OCI-M1 (cell line): Measurements from ENCODE around the gene PLS1.

Experiments used
- DNase-seq: peaks from one replicate; lab custom pipeline; 2025; lab: John Stamatoyannopoulos, UW

PLS1 gene

DNA sequence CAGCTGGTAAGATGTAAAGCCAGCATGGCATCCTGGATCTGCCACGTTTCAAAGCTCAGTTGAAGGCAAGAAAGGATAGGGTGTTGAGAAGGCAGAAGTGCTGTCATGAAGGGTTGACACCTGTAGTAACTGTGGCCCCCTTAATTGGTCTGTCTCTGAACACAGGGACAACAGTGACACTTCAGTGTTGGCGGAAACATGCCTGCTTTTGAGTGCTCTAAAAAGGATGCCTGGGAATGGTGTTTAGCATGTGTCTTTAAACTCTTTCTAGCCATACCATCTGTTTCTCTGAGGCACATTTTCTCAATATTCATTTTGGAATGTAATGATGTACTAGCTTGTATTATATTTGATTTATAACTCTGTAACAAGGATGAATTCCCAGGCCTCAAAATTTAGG, 42.1 kb downstream of the PLS1 start:
- DNase-seq = no peak

DNA sequence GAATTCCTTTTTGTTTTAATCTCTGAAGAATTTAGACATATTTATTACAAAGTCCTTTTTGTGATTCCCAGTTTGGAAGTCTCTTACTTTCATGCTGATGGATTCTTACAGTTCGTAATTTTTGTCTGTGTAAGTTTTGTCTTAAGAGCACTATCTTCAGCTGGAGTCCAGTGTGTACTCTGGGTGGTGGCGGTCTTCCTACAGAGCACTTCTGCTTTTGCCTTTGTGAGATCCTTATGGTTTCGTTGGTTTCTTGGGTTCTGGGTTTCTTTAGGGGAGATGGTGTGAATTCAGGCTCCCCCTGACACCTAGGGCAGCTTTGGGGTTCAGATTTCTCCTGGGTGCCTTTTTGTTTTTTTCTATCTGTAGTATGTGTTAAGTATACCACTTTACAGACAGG, 45.3 kb downstream of the PLS1 start:
- peak; percentile 61 for DNase-seq

DNA sequence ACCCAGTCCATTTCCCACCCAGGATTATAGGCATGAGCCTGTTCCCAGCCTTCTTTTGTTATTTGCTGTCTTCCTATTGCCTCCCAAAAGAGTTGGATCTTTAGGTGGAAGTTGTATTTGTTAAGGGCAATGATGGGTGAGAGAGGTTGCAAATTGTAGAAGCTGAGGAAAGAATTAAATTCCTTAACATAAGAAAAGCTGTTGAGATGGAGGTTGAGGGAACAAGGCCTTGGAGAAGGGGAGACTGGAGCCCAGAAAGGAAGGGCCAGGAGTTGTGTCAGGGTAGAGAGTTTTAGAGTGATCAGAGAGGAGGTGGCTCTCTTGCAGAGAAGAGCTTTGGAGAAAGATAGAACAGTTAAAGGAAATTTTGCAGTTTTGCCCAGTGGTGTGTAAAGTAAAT, 46.8 kb downstream of the PLS1 start:
- no peak for DNase-seq

DNA sequence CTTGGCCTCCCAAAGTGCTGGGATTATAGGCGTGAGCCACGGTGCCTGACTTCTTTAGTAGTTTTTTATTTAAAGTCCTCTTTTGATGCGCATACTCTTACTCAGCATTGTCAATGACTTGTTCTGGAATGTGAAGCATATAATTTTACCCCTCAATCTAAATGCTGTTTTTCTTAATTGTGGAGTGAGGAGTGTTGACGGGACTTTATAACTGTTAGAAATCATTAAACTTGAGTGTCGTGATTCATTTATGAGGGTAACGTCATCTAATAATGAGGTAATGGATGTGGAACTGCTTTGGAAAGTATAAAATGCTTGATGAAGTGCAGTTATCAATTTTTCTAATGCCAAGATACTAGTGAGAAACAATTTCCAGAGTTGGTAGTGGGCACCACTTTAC, 48.3 kb downstream of the PLS1 start:
- DNase-seq = no peak

DNA sequence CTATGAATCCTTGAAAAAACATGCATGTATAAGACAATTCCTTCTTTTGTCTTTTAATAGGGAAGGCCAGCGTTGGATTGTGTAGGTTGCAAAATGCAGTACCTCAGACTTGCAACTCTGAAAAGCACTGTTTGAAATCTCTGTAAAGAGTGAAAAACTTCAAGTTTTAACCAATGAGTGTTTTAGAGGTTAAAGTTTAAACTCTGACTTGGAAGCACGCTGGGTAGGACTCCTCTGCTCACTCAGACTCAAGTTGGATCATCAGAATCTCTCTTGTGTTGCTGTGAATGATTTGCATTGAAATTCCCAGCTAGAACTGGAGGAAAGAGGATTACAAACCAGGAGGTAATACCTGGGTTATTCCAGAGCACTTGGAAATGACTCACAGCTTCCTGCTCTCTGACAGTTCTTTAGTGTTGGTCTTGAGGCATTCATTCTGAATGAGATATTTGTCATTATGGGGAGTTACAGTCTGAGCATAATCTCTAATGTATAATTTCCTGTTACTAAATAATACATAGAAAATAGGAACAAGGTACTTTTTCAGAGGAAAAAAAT, 49.1 kb downstream of the PLS1 start:
- DNase-seq = no peak

DNA sequence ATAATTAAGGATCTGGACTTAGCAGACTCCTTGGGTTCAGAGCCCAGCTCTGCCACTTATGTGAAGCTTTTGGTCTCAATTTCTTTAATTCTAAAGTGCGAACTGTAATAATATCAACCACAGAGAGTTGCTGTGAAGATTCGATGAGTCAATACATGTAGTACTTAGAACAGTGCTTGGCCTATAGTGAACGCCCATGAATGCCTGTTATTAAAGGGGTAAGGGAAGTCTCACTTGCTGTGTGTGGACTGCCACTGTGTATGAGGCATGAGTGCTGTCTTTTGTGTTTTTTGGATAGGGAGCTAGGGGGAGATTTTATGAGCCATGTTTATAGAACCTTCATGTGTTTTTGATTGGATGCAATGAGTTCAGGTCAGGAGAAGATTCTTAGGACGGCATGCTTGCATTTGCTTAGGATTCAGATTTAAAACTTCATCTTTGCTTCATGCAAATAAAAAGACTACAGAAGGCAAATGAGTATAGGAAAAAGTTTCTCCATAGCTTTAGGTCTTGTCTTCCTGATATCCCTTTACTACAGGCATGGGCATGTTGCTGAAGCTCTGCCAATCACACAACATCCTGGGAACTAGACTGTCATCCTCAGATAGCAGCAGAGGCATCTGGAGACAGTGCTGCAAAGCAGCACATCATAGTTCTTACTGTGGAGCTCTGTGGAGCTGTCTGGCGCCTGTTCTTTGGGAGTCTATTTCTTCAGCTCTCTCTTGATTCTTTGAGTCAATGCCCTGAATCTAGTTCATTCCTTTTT, 50.0 kb downstream of the PLS1 start:
- DNase-seq = no peak

DNA sequence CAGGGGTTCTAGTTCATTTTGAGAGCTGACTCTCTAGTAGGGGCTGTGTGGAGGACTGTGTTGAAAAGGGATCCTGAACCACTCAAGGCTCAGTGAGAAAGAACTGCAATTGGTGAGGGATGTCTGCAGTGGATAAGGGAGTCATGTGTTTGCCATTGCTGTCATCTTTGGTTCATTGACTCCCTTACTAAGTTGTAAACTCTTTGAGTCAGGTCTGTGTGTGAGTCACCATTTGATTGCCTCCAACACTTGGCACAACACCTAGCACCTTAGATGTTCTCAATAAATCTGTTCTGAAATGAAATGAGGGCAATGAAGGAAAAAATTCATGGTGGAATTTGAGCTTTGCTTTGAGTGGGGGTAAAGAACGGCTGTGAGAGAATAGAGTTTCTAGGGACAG, 51.7 kb downstream of the PLS1 start:
- DNase-seq = no peak

DNA sequence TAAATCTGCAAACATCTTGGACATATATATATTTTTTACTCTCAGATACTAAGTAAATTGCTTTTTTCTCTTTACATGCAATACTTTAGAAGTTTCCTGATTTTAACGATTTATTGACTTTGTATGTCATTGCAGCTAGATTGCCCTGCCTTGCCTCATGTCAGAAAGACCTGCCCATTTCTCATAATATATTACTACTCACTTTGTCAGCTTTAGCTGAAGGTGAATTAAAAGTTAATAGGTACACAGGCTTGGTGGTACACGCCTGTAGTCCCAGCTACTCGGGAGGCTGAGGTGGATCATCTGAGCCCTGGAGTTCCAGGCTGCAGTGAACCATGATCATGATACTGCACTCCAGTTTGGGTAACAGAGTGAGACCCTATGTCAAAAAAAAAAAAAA, 52.8 kb downstream of the PLS1 start:
- DNase-seq = no peak

DNA sequence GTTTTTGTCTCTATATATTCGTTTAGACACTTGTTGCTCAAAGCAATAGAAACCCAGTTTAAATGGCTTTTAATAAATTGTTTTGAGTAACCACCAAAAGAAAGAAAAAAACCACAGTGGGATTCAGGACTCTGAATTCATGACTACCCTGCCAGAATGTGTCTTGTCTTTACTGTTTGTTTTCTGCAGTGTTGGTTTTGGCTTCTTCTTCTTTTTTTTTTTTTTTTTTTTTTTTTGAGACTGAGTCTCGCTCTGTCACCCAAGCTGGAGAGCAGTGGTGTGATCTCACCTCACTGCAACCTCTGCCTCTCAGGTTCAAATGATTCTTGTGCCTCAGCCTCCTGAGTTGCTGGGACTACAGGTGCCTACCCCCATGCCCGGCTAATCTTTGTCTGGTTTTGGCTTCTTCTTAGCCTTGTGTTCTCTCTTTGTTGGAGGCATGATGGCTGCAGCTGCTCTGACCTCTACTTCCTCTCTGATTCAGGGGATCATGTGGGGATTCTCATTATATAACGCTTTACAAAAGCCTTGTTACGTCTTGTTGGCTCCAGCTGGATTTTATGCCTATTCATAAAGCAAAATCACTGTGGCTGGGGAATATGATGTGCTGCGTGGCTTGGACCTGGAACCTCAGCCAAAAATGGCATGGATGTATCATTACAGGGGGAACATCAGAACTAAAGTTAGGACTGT, 54.0 kb downstream of the PLS1 start:
- DNase-seq = no peak

DNA sequence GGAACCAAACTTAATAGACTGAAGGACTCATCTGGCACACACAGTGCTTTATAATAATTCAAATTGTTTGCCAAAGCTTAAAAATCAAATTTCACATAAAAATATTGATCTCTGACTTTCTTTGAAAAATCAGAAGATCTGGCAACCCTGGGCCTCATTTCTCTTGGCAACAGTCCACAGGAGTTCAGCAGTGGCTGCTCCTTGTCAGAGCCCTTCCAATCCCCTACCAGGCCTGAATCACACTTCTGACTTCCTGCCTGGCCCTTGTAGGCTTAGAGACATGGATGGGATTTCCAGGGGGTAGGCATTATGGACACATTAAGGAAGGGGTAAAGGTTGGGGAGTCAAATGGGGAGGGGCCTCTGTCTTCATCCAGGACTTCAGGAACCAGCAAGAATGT, 55.5 kb downstream of the PLS1 start:
- DNase-seq = no peak

DNA sequence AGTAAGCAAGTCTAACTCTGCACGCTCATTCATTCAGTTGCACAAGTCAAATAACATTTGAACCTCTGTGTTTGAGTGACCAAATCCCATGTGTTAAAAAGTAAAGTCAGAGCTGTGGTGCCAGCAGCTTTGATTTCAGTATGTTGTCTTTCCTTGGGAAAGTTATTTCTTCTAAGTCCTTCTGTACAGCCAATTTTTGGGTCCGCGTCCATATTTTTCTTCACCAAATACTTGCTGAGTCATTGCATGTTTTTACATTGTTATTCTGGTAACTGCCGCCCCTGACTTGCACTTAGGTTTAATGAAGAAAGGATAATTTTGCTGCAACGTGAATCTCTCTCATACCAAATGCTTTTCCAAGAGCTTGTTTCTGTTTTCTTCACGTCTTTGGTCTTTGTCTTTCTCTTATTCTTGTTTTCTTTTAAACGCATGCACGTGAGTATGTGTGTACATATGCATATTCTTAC, 56.7 kb downstream of the PLS1 start:
- no peak for DNase-seq

DNA sequence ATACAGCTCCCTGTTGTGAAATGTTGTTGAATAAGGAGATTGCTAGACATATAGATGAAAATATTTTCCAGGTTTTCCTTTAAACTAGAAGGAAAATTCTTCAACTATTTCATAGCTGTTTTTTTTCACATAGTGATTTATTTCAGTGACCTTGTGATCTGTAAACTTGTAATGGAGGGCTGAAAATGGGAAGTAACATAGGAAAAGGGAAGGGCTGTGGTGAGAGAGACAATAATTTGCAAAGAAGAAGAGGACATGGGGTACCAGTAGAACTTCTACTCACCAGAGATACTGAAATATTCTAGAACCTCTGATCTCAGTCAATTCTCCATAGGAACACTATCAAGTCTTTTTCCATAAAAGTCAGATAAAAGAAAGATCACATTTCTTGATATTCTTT, 60.4 kb downstream of the PLS1 start:
- peak; percentile 39 for DNase-seq

DNA sequence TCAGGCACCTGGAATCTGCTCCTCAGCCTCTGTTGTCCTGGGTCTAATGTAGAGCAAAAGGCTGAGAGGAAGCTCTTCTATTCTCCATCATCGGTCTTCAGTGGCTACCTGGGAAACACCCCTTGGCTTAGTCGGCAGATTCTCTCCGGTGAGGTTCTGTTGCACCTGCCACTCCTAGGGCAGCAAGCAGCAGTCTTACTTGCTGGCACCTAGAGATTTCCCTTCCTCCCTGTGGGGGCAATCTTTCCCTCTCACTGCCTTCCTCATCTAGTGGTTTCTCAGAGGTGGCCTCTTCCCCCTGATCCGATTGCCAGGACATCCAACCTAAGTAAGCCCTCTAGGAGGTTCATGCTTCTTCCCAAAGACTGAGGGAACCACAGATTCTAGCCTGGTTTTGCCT, 60.8 kb downstream of the PLS1 start:
- DNase-seq = no peak

DNA sequence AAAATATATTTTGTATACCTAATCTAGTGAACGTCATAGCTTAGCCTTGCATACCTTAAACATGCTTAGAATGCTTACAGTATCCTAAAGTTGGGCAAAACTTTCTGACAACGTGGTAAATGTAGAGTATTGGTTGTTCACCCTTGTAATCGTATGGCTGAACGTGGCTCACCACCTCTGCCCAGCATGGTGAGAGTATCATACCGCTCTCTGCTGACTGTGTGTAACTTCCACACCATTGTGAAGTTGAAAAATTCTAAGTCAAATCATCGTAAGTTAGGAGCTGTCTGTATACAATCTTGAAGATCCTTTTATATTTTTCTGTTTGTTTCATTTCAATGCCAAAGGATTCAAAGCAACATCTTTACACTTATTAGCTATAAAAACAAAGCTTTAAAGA, 64.2 kb downstream of the PLS1 start:
- no peak for DNase-seq

DNA sequence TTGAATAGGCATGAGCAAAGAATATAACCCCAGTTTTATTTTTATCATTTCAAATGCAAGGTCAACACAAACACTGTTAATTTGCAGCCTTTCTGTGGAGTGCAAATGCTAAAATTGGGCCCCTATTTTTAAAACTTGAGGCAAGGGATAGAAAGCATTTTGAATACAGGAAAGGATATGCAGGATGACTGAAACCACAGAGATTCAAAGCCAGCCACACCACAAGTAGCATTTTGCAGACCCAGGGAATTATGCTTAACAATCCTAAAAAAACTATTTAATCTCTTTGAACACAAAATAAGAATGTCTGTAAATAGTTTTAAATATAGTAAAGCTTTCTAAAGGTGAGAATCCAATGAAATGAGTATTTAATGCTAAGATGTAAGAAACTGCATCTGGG, 64.7 kb downstream of the PLS1 start:
- DNase-seq = no peak

DNA sequence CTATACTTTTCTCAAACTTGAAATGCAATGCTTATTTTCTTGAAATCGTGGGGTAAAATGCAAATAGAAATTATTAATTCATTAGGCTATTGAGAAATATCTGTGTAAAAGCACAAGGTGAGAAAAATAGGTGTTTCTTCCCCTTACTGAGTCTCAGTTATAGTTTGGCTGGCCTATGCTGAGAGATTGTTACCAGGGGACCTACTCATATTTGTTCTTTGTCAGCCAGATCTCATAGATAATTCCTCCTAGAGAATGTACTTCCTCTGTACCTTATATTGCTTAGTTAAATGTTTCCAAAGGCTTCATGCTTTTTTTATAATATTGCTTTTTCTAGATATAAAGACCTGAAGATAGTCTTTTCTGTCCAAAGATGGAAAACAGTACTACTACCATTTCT, 67.7 kb downstream of the PLS1 start:
- DNase-seq = no peak

DNA sequence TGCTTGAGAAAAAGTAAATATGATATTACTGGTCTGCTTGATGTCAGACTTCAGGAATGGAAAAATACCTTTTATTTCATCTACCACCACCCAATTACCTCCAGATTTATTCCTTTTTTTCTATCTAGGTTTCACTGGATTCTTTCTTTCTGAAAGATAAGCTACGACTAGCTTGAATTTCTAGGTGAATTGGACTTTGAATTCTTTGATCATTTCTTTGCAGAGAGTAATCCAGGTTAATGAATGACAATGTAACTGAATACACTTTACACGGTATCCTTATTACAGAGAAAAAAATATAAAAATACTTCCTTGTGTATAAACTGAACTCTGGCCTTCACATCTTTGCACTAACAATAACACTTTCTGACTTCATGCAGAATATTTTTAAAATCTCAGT, 68.1 kb downstream of the PLS1 start:
- no peak for DNase-seq

DNA sequence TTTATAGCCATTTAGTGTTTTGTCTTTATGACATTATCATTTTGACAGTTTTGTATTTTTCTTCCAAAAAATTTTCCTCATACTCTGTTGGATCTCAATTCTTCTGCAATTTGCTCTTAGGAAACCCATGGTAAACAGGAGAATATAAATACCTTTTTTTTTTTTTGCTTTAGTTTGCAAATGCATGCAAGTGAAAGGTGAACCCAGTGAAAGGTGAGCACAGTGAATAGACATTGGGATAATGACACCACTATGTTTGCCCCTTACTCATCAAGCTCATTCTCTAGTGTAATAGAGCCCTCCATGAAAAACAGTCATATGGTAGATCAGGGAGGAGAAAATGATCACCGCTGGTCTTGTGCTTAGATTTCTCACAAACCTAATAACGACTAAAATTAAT, 68.6 kb downstream of the PLS1 start:
- no peak for DNase-seq

DNA sequence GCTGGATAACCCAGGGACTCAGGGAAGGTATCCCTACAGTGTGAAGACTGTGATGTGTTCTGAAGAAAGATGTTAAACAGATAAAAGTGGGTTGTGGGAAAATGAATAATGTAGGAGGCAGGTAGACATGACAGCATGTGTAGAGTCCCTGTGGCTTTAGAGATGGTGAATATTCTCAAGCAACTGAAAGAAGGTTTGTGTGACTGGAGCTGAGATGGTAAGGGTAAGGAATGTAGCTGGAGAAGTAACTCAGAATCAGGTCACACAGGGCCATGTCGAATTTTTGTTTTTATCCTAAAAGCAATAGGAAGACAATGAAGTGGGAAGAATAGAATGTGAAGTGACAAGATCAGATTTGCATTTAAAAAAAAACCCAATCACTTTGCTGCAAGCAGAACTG, 73.9 kb downstream of the PLS1 start:
- no peak for DNase-seq

DNA sequence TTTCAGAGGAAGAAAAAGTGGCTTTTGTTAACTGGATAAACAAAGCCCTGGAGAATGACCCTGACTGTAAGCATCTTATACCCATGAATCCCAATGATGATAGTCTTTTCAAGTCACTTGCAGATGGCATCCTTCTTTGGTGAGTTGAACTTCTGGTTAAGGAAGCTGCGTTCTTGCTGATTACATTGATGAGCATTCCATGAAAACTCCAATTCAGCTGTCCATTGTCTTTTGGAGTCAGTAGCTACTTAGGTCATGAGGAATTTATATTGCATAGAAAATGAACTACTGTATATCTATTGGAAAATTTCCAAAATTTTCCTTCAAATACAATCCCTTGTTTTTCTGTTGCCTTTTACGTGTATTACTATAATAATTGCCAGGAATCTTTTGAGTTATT, 80.0 kb downstream of the PLS1 start:
- DNase-seq = no peak

DNA sequence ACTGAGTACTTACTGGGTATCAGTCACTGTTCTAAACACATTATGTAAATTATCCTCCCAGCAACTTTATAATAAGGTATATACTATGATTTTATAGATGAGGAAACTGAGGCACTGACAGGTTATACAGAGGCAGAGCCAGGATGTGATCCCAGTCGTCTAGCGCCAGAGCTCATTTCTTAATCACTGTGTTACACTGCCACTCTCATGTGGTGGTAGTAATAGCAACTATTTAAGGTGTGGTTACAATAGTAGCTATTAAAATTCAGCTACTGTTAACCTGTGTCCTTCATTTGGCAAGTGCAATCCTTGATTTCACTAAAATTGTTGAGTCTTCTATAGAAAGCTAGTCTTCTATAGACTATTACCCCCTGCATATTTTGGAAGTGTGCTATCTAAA, 84.5 kb downstream of the PLS1 start:
- DNase-seq = no peak

DNA sequence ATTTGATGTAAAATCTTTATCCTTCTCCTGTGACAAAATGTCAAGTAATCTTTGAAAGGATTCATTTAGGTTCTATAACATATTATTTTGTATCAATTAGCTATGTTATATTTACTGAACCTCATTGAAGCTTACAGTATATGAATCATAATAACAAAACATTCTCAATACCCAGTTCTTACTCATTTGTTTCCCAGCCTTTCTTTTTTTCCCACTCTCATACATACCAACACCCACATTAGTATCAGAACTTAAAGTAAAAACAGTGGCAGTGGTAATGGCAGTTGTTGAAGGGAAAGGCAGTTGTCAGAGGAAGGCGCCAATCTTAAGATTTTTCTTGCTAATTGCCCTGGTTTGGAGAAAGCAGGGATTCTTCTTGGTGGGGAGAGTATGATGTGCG, 94.4 kb downstream of the PLS1 start:
- no peak for DNase-seq

DNA sequence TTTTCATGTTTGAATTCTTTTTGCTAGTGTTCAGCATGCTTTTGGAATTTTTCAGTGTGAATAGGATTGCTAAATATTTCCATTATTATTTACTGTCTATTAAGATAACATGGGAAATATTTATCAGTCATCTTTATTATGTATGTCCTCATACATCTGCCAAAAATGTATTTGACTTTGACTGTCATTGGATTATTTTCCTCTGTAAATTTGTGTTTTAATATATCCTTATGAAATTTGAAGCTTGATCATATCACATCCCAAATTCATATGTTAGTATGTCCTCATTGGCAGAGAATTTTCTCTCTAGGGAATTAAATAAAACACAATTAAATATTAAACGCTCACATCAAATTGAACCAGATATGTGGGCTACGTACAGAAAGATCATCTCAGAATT, 95.3 kb downstream of the PLS1 start:
- no peak for DNase-seq
